Measurements from ENCODE around the gene COX7A2.

DNA sequence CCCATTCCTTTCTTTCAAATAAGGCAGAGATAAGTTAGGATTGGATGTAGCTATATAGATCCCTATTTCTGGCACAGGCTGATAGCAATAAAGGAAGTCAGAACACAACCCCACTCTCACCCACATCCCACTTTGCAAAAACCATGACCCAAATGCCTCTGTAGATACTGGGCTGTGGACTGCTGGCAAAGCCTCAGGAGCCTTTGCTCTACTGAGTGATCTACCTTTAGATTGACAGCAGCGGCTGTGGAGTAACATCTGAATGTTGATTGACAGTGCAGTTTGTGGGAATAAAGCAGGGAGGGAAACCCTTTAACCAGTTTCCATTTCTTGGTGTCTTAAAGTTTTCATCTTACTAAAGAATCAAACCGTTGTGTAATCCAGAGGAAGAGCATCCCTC lies 47.7 kb upstream of the COX7A2 start:
- TF ChIP-seq, protein P1, sequence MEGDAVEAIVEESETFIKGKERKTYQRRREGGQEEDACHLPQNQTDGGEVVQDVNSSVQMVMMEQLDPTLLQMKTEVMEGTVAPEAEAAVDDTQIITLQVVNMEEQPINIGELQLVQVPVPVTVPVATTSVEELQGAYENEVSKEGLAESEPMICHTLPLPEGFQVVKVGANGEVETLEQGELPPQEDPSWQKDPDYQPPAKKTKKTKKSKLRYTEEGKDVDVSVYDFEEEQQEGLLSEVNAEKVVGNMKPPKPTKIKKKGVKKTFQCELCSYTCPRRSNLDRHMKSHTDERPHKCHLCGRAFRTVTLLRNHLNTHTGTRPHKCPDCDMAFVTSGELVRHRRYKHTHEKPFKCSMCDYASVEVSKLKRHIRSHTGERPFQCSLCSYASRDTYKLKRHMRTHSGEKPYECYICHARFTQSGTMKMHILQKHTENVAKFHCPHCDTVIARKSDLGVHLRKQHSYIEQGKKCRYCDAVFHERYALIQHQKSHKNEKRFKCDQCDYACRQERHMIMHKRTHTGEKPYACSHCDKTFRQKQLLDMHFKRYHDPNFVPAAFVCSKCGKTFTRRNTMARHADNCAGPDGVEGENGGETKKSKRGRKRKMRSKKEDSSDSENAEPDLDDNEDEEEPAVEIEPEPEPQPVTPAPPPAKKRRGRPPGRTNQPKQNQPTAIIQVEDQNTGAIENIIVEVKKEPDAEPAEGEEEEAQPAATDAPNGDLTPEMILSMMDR (IDR thresholded peaks at IDR 0.05; ENCODE audit: low read length): no peak
- TF ChIP-seq EZH2 (IDR thresholded peaks at IDR 0.05; ENCODE audit: borderline replicate concordance, low read length): no peak
